Endothelial cell of umbilical vein (primary cell): ENCODE results near the gene KIF1B. TPM values are rescaled to one million over a fixed set of nuclear protein-coding genes. Genes with fewer than 3 reads are reported as not detected.
A peak's percentile ranks its signal among the peaks of the same experiment; 100 is the strongest.

ENCODE experiments used
- BruUV-seq: library from RNA; stranded (reverse); fragments of 400-500 nt; replicated peaks from 2 replicates; lab custom pipeline; 2021; lab: Mats Ljungman, UMichigan
- CTCF ChIA-PET: fragments of 300-600, 350-600 bp; sonication (Branson Sonifier 250); formaldehyde crosslinking; loops from one replicate; lab custom pipeline; 2021; ENCODE audit warnings: antibody characterized with exemption, inconsistent platforms; lab: Charles Lee
- POLR2A ChIA-PET: fragments of 300-600, 350-600 bp; sonication (Branson Sonifier 250); formaldehyde crosslinking; loops from one replicate; lab custom pipeline; 2021; ENCODE audit warnings: antibody characterized with exemption, inconsistent platforms; lab: Charles Lee
- DNase-seq: peaks from one replicate; pipeline ENCODE4 v3.0.0-alpha.2; 2011; ENCODE audit warnings: low read depth, low spot score
- FAIRE-seq: peaks from 2 replicates; lab custom pipeline; 2011; peaks lifted over from hg19 to GRCh38; lab: Jason Lieb, UNC
- H2AFZ ChIP-seq: 2 replicates; pipeline ENCODE4 v1.6.0; 2012; ENCODE audit warnings: low read depth, low read length, control low read depth, inconsistent platforms
- H3K27ac ChIP-seq: 2 replicates; pipeline ENCODE4 v1.5.1; 2011; ENCODE audit warnings: low read depth, mild to moderate bottlenecking, control low read depth, low read length, moderate library complexity; ENCODE audit not compliant: insufficient read depth
- H3K27me3 ChIP-seq, 2 experiments: 2 replicates each; pipeline versions ENCODE4 v1.6.0 to v1.6.1; 2011; ENCODE audit warnings: low read length in 2 of 2, mixed read lengths in 1 of 2; ENCODE audit not compliant: control insufficient read depth in 2 of 2, insufficient read depth in 2 of 2
- H3K36me3 ChIP-seq, 2 experiments: 2 replicates in 1 of 2; 3 replicates in 1 of 2; pipeline ENCODE4 v1.5.1; 2011; ENCODE audit warnings: low read length in 2 of 2, mild to moderate bottlenecking in 1 of 2, moderate library complexity in 1 of 2; ENCODE audit not compliant: control insufficient read depth in 2 of 2, insufficient read depth in 2 of 2; ENCODE audit errors: extremely low read depth in 1 of 2
- H3K4me1 ChIP-seq: 3 replicates; pipeline ENCODE4 v1.5.1; 2011; ENCODE audit warnings: mild to moderate bottlenecking, low read length; ENCODE audit not compliant: control insufficient read depth, insufficient read depth; ENCODE audit errors: extremely low read depth
- H3K4me2 ChIP-seq: 2 replicates; pipeline ENCODE4 v1.6.1; 2011; ENCODE audit warnings: low read length, control low read depth, mixed read lengths; ENCODE audit not compliant: insufficient read depth
- H3K4me3 ChIP-seq, 3 experiments: fragments of 200-600 bp in 1 of 3; sonication (generic), shearing (Covaris generic) in 1 of 3; replicated peaks in 1 of 3; 2 replicates each; pipeline ENCODE4 v1.5.1; 2011 to 2016; ENCODE audit warnings: control low read depth in 3 of 3, low read length in 3 of 3, mild to moderate bottlenecking in 2 of 3, inconsistent platforms in 1 of 3, low read depth in 1 of 3, moderate library complexity in 1 of 3; ENCODE audit not compliant: insufficient read depth in 1 of 3
- H3K79me2 ChIP-seq: 2 replicates; pipeline ENCODE4 v1.6.0; 2012; ENCODE audit warnings: low read length, inconsistent platforms; ENCODE audit not compliant: control insufficient read depth, insufficient read depth
- H3K9ac ChIP-seq: replicated peaks from 2 replicates; pipeline ENCODE3; 2011; ENCODE audit warnings: low read length, control low read depth; ENCODE audit not compliant: insufficient read depth; ENCODE audit errors: extremely low read depth
- H3K9me1 ChIP-seq: replicated peaks from 3 replicates; pipeline ENCODE4 v1.6.0; 2011; ENCODE audit warnings: mild to moderate bottlenecking, low read length; ENCODE audit not compliant: control insufficient read depth, insufficient read depth; ENCODE audit errors: extremely low read depth
- H3K9me3 ChIP-seq: replicated peaks from 2 replicates; pipeline ENCODE4 v1.5.1; 2012; ENCODE audit warnings: low read length, inconsistent platforms; ENCODE audit not compliant: control insufficient read depth, insufficient read depth
- H4K20me1 ChIP-seq: replicated peaks from 2 replicates; pipeline ENCODE3; 2011; ENCODE audit warnings: mild to moderate bottlenecking, low read length; ENCODE audit not compliant: control insufficient read depth, insufficient read depth; ENCODE audit errors: extremely low read depth
- EZH2 ChIP-seq: IDR thresholded peaks from 2 replicates; pipeline ENCODE4 v1.6.1; 2012; ENCODE audit warnings: borderline replicate concordance, low read depth, mild to moderate bottlenecking, moderate library complexity, low read length, inconsistent platforms; ENCODE audit not compliant: severe bottlenecking
- FOS ChIP-seq: IDR thresholded peaks from 2 replicates; pipeline ENCODE4 v1.6.1; 2011; ENCODE audit warnings: mild to moderate bottlenecking, low read length, moderate library complexity, borderline replicate concordance; ENCODE audit not compliant: insufficient read depth
- GATA2 ChIP-seq: IDR thresholded peaks from 2 replicates; pipeline ENCODE4 v1.7.0; 2011; ENCODE audit warnings: low read depth, mild to moderate bottlenecking, moderate library complexity, mixed read lengths, low read length; ENCODE audit not compliant: insufficient read length, insufficient read depth
- JUN ChIP-seq: IDR thresholded peaks from 2 replicates; pipeline ENCODE4 v1.6.1; 2011; ENCODE audit warnings: borderline replicate concordance, low read depth; ENCODE audit not compliant: insufficient read length, insufficient read depth
- MYC ChIP-seq: IDR thresholded peaks from one replicate; pipeline ENCODE4 v1.6.1; 2011; ENCODE audit warnings: mild to moderate bottlenecking, low read depth, low read length
- POLR2A ChIP-seq: IDR thresholded peaks from 2 replicates; pipeline ENCODE4 v1.6.1; 2012; ENCODE audit warnings: low read depth, mild to moderate bottlenecking, control low read depth, low read length
- POLR2AphosphoS5 ChIP-seq: IDR thresholded peaks from 2 replicates; pipeline ENCODE4 v1.6.1; 2012; ENCODE audit warnings: low read depth, mild to moderate bottlenecking, control low read depth, low read length, moderate library complexity; ENCODE audit not compliant: insufficient read depth
- dilution Hi-C: fragments of 300-500 bp; cut with MboI; formaldehyde crosslinking; loops from one replicate; pipeline ENCODE4 v1.15.0; 2019; ENCODE audit warnings: low sequenced_read_pairs; ENCODE audit not compliant: extremely low pct_ligation_motif_present
- intact Hi-C: fragments of 100-400 bp; cut with micrococcal nuclease; formaldehyde crosslinking; loops from one replicate; pipeline ENCODE4 v1.10.0; 2022
- polyA plus RNA-seq, 4 experiments: library from polyadenylated mRNA; depleted of rRNA in 3 of 4; stranded (reverse) in 3 of 4; unstranded in 1 of 4; fragments of >200 nt; gene quantifications; 2 replicates each; pipeline versions ENCODE4 v1.2.1 to v1.2.3, GENCODE V29; 2011 to 2012; ENCODE audit warnings: missing spikeins in 1 of 4
- total RNA-seq: library from RNA; stranded (reverse); gene quantifications from 2 replicates; pipeline ENCODE4 v1.2.3, GENCODE V29; 2021
- TF ChIP-seq, protein P1 (sequence below): IDR thresholded peaks from 2 replicates; pipeline ENCODE4 v1.6.1; 2011; ENCODE audit not compliant: insufficient read depth, insufficient read length
- TF ChIP-seq, protein P2 (sequence below), 2 donors: IDR thresholded peaks; 1 replicate in 1 of 2; 2 replicates in 1 of 2; pipeline ENCODE4 v1.5.1; 2011; ENCODE audit warnings: low read length in 2 of 2, mild to moderate bottlenecking in 2 of 2, moderate library complexity in 2 of 2, control low read depth in 1 of 2, inconsistent platforms in 1 of 2, low read depth in 1 of 2; ENCODE audit not compliant: insufficient read depth in 1 of 2; ENCODE audit errors: extremely low read depth in 1 of 2

Gene KIF1B
- total and polyA plus RNA-seq, 2 donors (not counting 3 experiments of a cell fraction or from before 2014, with no cell fraction given): 14.8 to 58.6 TPM

DNA sequence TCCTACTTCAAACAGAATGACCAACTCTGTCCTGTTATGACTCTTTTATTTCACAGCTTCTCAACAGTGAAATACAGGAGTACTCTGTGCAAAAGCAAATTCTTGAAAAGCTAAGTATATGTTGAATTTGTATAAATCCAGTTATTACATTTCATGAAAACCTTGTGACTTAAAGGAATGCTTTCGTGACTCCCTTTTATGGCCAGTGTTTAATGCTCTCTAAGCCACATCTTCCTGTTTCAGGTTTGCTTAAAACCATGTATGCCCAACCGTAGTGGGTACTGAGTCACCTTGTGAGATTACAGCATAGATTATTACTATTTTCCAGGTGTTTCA is 40.2 kb upstream of the KIF1B start:
- H3K9ac ChIP-seq: no peak overlapping the region
- CTCF ChIA-PET: no interaction called here
- no peak overlapping the region for H2AFZ ChIP-seq
- no peak overlapping the region for H3K4me3 ChIP-seq
- no peaks in the 10 kb centered on the region for H3K79me2 ChIP-seq
- no peaks in the 10 kb centered on the region for H3K9me3 ChIP-seq
- peaks cover 0 to 14% of the 10 kb centered on the region in 2 experiments for H3K36me3 ChIP-seq
- no peak overlapping the region for H3K27ac ChIP-seq
- BruUV-seq: no TSS peak
- FAIRE-seq (peak; percentile 33), DNase-seq (no peak)
- dilution Hi-C loops: no loop called here
- no peak overlapping the region for H3K4me2 ChIP-seq
- no peaks in the 10 kb centered on the region for H3K9me1 ChIP-seq
- TF ChIP-seq, protein P1, sequence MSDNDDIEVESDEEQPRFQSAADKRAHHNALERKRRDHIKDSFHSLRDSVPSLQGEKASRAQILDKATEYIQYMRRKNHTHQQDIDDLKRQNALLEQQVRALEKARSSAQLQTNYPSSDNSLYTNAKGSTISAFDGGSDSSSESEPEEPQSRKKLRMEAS: no peak
- TF ChIP-seq FOS (no peak), MYC (no peak), EZH2 (no peak), GATA2 (no peak), POLR2A (no peak), JUN (no peak), POLR2AphosphoS5 (no peak)
- TF ChIP-seq, protein P2, sequence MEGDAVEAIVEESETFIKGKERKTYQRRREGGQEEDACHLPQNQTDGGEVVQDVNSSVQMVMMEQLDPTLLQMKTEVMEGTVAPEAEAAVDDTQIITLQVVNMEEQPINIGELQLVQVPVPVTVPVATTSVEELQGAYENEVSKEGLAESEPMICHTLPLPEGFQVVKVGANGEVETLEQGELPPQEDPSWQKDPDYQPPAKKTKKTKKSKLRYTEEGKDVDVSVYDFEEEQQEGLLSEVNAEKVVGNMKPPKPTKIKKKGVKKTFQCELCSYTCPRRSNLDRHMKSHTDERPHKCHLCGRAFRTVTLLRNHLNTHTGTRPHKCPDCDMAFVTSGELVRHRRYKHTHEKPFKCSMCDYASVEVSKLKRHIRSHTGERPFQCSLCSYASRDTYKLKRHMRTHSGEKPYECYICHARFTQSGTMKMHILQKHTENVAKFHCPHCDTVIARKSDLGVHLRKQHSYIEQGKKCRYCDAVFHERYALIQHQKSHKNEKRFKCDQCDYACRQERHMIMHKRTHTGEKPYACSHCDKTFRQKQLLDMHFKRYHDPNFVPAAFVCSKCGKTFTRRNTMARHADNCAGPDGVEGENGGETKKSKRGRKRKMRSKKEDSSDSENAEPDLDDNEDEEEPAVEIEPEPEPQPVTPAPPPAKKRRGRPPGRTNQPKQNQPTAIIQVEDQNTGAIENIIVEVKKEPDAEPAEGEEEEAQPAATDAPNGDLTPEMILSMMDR (IDR thresholded peaks at IDR 0.05; ENCODE audit: extremely low read depth in 1 of 2, insufficient read depth in 1 of 2, low read depth in 1 of 2, low read length in 2 of 2): no peak
- POLR2A ChIA-PET: no interaction called here
- no peaks in the 10 kb centered on the region for H3K4me1 ChIP-seq
- no peaks in the 10 kb centered on the region for H4K20me1 ChIP-seq
- H3K27me3 ChIP-seq: no peaks in the 10 kb centered on the region
- intact Hi-C loops: no loop called here
